HFFc6 (cell line): ENCODE data around the gene RPS6KC1. TPM values are rescaled to one million over a fixed set of nuclear protein-coding genes. Genes with fewer than 3 reads are reported as not detected.

Experiments used
- DNase-seq: peaks from one replicate; pipeline ENCODE4 v3.0.0-alpha.2; 2018
- H3K27ac Mint-ChIP-seq: 2 replicates; pipeline ENCODE4 v1.8.0; 2020; ENCODE audit warnings: mild to moderate bottlenecking, mixed read lengths
- H3K27me3 Mint-ChIP-seq: 2 replicates; pipeline ENCODE4 v1.8.0; 2021; ENCODE audit warnings: mild to moderate bottlenecking, moderate library complexity, mixed read lengths; ENCODE audit not compliant: insufficient read depth
- H3K36me3 Mint-ChIP-seq: 2 replicates; pipeline ENCODE4 v1.8.0; 2021; ENCODE audit warnings: low read depth, mixed read lengths
- H3K4me1 Mint-ChIP-seq: 2 replicates; pipeline ENCODE4 v1.8.0; 2020; ENCODE audit warnings: low read depth, mixed read lengths
- H3K4me3 Mint-ChIP-seq: 2 replicates; pipeline ENCODE4 v1.8.0; 2020; ENCODE audit warnings: mild to moderate bottlenecking, moderate library complexity, mixed read lengths
- H3K9me3 Mint-ChIP-seq: 2 replicates; pipeline ENCODE4 v1.8.0; 2020; ENCODE audit warnings: mild to moderate bottlenecking, mixed read lengths
- total RNA-seq, 6 experiments: library from RNA; stranded (reverse); fragmentation: NEBNext Ultra II Directional; extraction: Animal tissue kit (Norgen Biotek cat#: 25700); gene quantifications; 2 replicates in 1 of 6; 3 replicates in 5 of 6; pipeline ENCODE4 v1.2.3, GENCODE V29; 2021
- TF ChIP-seq, protein P1 (sequence below): fragments of 200-600 bp; sonication (generic); IDR thresholded peaks from 2 replicates; pipeline ENCODE4 v1.5.0; 2021; ENCODE audit warnings: antibody characterized with exemption, mild to moderate bottlenecking

Gene RPS6KC1
- total RNA-seq, 6 experiments from 2014 or later: 15.6 to 18.3 (median 17.3) TPM

DNA sequence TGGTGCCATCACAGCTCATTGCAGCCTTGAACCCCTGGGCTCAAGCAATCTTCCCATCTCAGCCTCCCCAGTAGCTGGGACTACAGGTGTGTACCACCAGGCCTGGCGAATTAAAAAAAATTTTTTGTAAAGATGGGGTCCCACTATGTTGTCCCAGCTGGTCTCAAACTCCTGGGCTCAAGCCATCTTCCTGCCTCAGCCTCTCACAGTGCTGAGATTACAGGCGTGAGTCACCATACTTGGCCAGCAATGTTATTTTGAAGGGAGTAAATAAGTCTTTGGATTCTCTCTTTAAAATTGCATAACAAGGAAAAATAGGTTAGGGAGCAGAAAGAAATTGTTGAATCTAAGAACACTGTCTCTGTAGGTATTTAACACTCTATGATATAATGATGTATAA, 111.3 kb downstream of the RPS6KC1 start:
- no peaks in the 10 kb centered on the region for H3K27me3 Mint-ChIP-seq
- TF ChIP-seq, protein P1, sequence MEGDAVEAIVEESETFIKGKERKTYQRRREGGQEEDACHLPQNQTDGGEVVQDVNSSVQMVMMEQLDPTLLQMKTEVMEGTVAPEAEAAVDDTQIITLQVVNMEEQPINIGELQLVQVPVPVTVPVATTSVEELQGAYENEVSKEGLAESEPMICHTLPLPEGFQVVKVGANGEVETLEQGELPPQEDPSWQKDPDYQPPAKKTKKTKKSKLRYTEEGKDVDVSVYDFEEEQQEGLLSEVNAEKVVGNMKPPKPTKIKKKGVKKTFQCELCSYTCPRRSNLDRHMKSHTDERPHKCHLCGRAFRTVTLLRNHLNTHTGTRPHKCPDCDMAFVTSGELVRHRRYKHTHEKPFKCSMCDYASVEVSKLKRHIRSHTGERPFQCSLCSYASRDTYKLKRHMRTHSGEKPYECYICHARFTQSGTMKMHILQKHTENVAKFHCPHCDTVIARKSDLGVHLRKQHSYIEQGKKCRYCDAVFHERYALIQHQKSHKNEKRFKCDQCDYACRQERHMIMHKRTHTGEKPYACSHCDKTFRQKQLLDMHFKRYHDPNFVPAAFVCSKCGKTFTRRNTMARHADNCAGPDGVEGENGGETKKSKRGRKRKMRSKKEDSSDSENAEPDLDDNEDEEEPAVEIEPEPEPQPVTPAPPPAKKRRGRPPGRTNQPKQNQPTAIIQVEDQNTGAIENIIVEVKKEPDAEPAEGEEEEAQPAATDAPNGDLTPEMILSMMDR: no peak
- H3K4me1 Mint-ChIP-seq: peaks cover 16% of the 10 kb centered on the region
- H3K4me3 Mint-ChIP-seq: no peak overlapping the region
- H3K9me3 Mint-ChIP-seq: no peaks in the 10 kb centered on the region
- H3K27ac Mint-ChIP-seq: no peak overlapping the region
- DNase-seq: peak; percentile 22
- H3K36me3 Mint-ChIP-seq: peaks cover 8% of the 10 kb centered on the region

DNA sequence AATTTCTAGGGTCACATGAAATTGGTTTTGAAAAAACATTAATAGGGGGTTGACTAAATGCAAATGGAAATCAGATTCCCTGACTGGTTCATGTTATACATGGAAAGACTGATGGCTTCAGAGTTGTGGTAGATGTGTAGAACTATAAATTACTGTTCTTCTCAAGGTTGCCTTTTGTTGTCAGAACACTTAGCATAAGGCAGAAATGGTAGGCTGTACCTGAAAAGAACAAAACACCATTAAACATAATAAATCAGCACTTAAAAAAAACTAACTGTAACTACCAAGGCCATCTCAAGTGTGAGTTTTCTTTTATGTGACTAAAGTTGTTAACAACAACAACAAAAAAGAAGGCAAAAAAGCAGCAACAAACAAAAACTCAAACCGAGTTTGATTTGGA, 111.8 kb downstream of the RPS6KC1 start:
- TF ChIP-seq, protein P1: no peak
- Mint-ChIP-seq H3K4me1 (peaks cover 16% of the 10 kb centered on the region), H3K9me3 (no peaks in the 10 kb centered on the region), H3K27me3 (no peaks in the 10 kb centered on the region), H3K27ac (no peak overlapping the region), H3K36me3 (peaks cover 8% of the 10 kb centered on the region), H3K4me3 (no peak overlapping the region)
- DNase-seq: no peak

DNA sequence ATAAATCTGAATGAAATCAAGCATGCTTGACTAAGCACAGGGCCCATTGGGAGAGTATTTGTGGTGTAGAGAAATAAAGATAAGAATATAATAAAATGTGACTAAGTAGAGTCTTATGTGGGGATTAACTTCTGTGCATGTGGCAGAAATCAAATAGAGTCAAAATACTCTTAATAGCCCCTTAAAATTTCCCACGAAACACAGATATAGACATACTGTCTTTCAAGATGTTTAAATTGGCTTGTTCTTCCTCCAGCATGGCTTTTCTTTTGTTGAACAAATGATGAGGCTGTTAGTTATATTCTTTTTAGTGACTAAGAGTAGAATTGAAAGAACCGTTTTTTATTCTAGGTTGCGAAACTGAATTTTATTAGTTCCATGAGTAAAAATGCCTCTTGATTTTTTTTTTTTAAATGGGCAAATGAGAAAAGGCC, 112.3 kb downstream of the RPS6KC1 start:
- TF ChIP-seq, protein P1: no peak
- H3K4me1 Mint-ChIP-seq: peaks cover 16% of the 10 kb centered on the region
- no peak overlapping the region for H3K27ac Mint-ChIP-seq
- H3K36me3 Mint-ChIP-seq: peaks cover 8% of the 10 kb centered on the region
- H3K27me3 Mint-ChIP-seq: no peaks in the 10 kb centered on the region
- no peak for DNase-seq
- H3K4me3 Mint-ChIP-seq: no peak overlapping the region
- no peaks in the 10 kb centered on the region for H3K9me3 Mint-ChIP-seq

DNA sequence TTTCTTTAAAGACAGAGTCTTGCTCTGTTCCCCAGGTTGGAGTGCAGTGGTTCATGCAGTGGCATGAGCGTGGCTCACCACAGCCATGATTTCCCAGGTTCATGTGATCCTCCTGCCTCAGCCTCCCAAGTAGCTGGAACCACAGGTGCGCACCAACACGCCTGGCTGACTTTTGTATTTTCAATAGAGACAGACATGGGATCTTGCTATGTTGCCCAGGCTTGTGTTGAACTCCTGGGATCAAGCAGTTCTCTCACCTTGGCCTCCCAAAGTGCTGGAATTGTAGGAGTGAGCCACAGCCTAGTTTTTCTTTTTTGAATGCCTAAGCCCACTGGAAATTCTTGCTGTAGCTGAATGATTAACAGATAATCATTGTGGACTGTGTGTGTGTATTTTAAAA, 113.5 kb downstream of the RPS6KC1 start:
- no peak overlapping the region for H3K4me3 Mint-ChIP-seq
- no peak for DNase-seq
- peaks cover 8% of the 10 kb centered on the region for H3K36me3 Mint-ChIP-seq
- TF ChIP-seq, protein P1: no peak
- H3K4me1 Mint-ChIP-seq: peaks cover 16% of the 10 kb centered on the region
- H3K27me3 Mint-ChIP-seq: no peaks in the 10 kb centered on the region
- no peaks in the 10 kb centered on the region for H3K9me3 Mint-ChIP-seq
- H3K27ac Mint-ChIP-seq: no peak overlapping the region

DNA sequence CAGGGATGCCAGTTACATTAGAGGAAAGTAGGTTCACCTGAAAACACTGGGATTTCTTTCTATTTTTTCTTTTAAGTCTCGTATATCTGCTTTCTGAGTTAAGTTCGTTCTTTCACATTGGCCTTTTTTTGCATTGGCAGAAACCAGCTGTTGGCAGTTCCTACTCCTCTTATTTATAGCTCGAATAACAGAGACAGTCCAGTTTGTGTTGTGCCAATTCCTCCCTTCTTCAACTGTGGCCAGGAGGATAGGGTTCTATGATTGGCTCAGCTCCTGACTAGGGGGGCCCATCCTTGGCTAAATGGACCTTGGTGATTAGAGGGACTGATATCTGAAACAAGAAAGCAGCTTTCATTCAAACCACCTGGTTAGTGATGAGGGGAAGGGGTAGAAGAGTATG, 115.8 kb downstream of the RPS6KC1 start:
- Mint-ChIP-seq H3K36me3 (no peaks in the 10 kb centered on the region), H3K27ac (no peak overlapping the region), H3K9me3 (no peaks in the 10 kb centered on the region), H3K4me3 (no peak overlapping the region), H3K4me1 (peaks cover 16% of the 10 kb centered on the region), H3K27me3 (no peaks in the 10 kb centered on the region)
- TF ChIP-seq, protein P1: no peak
- no peak for DNase-seq

DNA sequence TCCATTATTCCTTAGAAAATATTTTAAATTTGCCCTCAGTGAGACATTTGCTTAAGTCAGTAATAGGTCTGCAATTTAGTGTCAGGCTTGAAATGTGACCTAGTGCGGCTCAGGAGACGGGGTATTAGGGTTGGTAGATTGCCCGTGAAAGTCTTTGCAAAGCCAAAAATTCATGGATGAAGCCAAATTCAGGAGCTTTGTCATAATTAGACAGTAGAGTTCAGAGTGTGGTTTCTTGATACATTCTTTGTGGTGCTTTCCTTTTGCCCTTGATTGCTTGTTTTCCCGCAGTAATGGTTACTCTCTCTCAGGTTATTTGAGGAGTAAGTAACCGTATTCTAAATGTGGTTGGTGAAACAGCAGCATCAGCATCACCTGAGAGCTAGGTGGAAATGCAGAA, 120.7 kb downstream of the RPS6KC1 start:
- Mint-ChIP-seq H3K36me3 (peaks cover 4% of the 10 kb centered on the region; the same call in 1 of the 2 replicates), H3K27me3 (peaks cover 2% of the 10 kb centered on the region; the same call in 1 of the 2 replicates), H3K4me3 (no peak overlapping the region), H3K27ac (no peak overlapping the region), H3K9me3 (no peaks in the 10 kb centered on the region), H3K4me1 (no peaks in the 10 kb centered on the region)
- no peak for DNase-seq
- TF ChIP-seq, protein P1: no peak
